GM13976 (cell line): ENCODE measurements around the gene EPS8L3.

ENCODE experiments used
- DNase-seq: peaks from one replicate; pipeline ENCODE4 v3.0.0; 2012; ENCODE audit warnings: low spot score
- CTCF ChIP-seq: IDR thresholded peaks from 2 replicates; pipeline ENCODE4 v1.5.1; 2012; ENCODE audit warnings: borderline replicate concordance, mild to moderate bottlenecking; ENCODE audit not compliant: insufficient read depth; ENCODE audit errors: extremely low read depth, missing control alignments, control extremely low read depth
- in situ Hi-C: fragments of 300-500 bp; cut with MboI; formaldehyde crosslinking; loops from one replicate; pipeline ENCODE4 v1.12.0; 2022; ENCODE audit warnings: low sequenced_read_pairs, mixed read lengths, inconsistent platforms; ENCODE audit not compliant: unreplicated experiment

Gene EPS8L3

DNA sequence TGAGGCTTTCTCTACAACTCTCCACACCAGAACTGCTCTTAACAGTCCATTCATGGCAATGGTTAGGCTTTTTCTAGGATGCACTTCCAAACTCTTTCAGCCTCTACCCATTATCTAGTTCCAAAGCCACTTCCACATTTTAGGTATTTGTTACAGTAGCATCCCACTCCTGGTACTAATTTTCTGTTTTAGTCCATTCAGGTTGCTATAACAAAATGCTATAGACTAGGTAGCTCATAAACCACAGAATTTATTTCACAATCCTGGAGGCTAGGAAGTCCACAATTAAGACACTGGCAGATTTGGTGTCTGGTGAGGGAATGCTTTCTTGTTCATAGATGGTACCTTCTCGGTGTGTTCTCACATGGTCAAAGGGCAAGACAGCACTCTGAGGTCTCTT lies 17.3 kb upstream of the EPS8L3 start:
- in situ Hi-C loops: no loop called here
- no peak for TF ChIP-seq CTCF

GRCh38 chr1:109777980-109778625 lies 14.4 kb upstream of the EPS8L3 start:
- no peak for TF ChIP-seq CTCF
- in situ Hi-C loops: loop anchor here (5.0 kb wide), 1 partner anchor 209 kb away; no protein-coding TSS in a partner anchor
- no peak for DNase-seq

More for the DNA sequence above, 17.3 kb upstream of the EPS8L3 start:
- no peak for DNase-seq

- no peak for DNase-seq
Measured at GRCh38 chr1:109777436-109777835, 13.7 kb upstream of the EPS8L3 start.

DNA sequence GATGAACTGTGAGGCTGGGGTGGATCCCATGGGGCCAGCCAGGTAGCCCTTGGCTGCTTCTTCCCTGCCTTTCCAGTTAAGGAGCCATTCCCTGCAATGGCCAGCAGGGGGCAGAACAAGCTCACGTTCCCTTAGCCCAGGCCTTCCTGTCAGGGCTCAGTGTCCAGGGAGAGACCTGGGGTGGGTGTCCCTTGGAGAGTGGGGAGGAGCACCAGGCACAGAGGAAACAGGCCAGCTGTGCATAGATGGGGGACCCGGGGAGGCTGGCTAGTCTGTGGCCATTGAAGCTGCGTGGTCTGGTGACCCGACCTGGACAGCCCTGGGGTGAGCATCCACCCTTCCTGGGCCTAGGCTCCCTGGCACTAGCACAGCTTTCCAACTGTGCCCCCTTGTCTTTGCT lies 13.2 kb upstream of the EPS8L3 start:
- DNase-seq: peak; percentile 88
- TF ChIP-seq CTCF: peak; percentile 94
- in situ Hi-C loops: loop anchor here (5.0 kb wide), 1 partner anchor 210 kb away; no protein-coding TSS in a partner anchor

More at GRCh38 chr1:109777436-109777835, 13.7 kb upstream of the EPS8L3 start:
- TF ChIP-seq CTCF: no peak
- in situ Hi-C loops: loop anchor here (5.0 kb wide), 1 partner anchor 210 kb away; no protein-coding TSS in a partner anchor

- no peak for TF ChIP-seq CTCF
- in situ Hi-C loops: loop anchor here (5.0 kb wide), 1 partner anchor 211 kb away; no protein-coding TSS in a partner anchor
- no peak for DNase-seq
Measured at GRCh38 chr1:109776206-109776835, 12.6 kb upstream of the EPS8L3 start.

DNA sequence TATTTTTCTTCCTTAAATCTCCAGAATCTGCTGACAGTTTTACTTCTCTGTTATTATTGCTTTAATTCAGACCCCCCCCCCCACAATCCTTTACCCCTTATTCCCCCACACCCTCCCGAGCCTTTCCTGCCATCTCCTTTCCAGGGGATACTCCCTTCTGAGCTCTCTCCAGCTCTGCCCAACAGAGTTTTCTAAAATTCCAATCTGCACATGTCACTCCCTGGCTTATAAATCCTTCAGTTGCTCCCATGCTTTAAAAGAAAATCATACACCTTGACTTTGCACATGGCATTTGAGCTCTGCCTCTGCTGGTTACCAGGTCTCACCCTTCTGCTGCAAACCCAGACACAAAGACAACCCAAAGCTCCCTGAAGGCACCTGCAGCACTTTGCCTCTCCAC lies 11.7 kb upstream of the EPS8L3 start:
- in situ Hi-C loops: loop anchor here (5.0 kb wide), 1 partner anchor 212 kb away; no protein-coding TSS in a partner anchor
- DNase-seq: no peak
- TF ChIP-seq CTCF: no peak
